Measurements from ENCODE around the gene C14orf132. TPM values are rescaled to one million over a fixed set of nuclear protein-coding genes. Genes with fewer than 3 reads are reported as not detected.

The C14orf132 gene
- total and polyA plus RNA-seq, 9 of the 15 experiments (the other 6 are each of a cell fraction or from before 2014, with no cell fraction given), result not detected

- TF ChIP-seq XRCC4 (IDR thresholded peaks at IDR 0.05; ENCODE audit: extremely low read depth, insufficient read depth, insufficient read length), result no peak
- no peak for TF ChIP-seq PML (IDR thresholded peaks at IDR 0.05; ENCODE audit: low read length)
- TF ChIP-seq CTCFL (IDR thresholded peaks at IDR 0.05; ENCODE audit: borderline replicate concordance, insufficient read depth, low read depth, low read length, poor library complexity, severe bottlenecking), result no peak
- TF ChIP-seq BRCA1 (IDR thresholded peaks at IDR 0.05), result no peak
- TF ChIP-seq BRCA1 (CRISPR knock-in tag; IDR thresholded peaks at IDR 0.05), result no peak
Observed at GRCh38 chr14:96102081-96102856, 63.1 kb downstream of the C14orf132 start (continued).

GRCh38 chr14:96103075-96103474, 63.9 kb downstream of the C14orf132 start:
- CTCF ChIA-PET (ENCODE audit: low intra/inter-chr PET ratio), result no interaction called here
- H3K4me1 ChIP-seq (replicated peaks in 1 of 2; ENCODE audit: control insufficient read depth in 2 of 2, insufficient read depth in 2 of 2, low read length in 2 of 2), result peaks cover 0 to 3% of the 10 kb centered on the region in 2 experiments; a peak in 1 of 5 replicates

More at GRCh38 chr14:96103075-96103474, 63.9 kb downstream of the C14orf132 start:
- Histone ChIP-seq H3K4me2 (ENCODE audit: insufficient read depth, low read length) (no peak overlapping the region), H3K27me3 (ENCODE audit: control insufficient read depth in 2 of 2, insufficient read depth in 2 of 2, low read length in 2 of 2) (peaks cover 0 to 7% of the 10 kb centered on the region in 2 experiments; a peak in 1 of 5 replicates), H4K20me1 (replicated peaks; ENCODE audit: control insufficient read depth, insufficient read depth, low read length) (no peaks in the 10 kb centered on the region), H3K27ac (ENCODE audit: extremely low read depth, low read depth, low read length) (no peak overlapping the region), H3K9ac (ENCODE audit: insufficient read depth in 1 of 2, low read depth in 2 of 2, low read length in 2 of 2) (no peak overlapping the region), H2AFZ (ENCODE audit: low read depth, low read length) (no peak overlapping the region), H3K9me3 (replicated peaks; ENCODE audit: control insufficient read depth, insufficient read depth, low read depth, low read length) (no peaks in the 10 kb centered on the region), H3K36me3 (ENCODE audit: control insufficient read depth, insufficient read depth, low read length) (no peaks in the 10 kb centered on the region), H3K4me3 (no peak overlapping the region), H3K9me1 (ENCODE audit: control insufficient read depth, insufficient read depth, low read length) (no peaks in the 10 kb centered on the region), H3K79me2 (ENCODE audit: control insufficient read depth, insufficient read depth, low read length) (no peaks in the 10 kb centered on the region)
- no peak for ATAC-seq
- intact Hi-C loops (cut with micrococcal nuclease) (no loop called here), in situ Hi-C loops (cut with MboI) (loop anchor here (10.0 kb wide), 1 partner anchor 342 kb away; no protein-coding TSS in a partner anchor)
- TF ChIP-seq CREBBP (IDR thresholded peaks at IDR 0.05; ENCODE audit: low read depth, low read length), result no peak
- peak; percentile 87 for TF ChIP-seq ZBTB40 (IDR thresholded peaks at IDR 0.05)
- no peak for TF ChIP-seq ZBTB40 (CRISPR knock-in tag; IDR thresholded peaks at IDR 0.05)
- no peak for DNase-seq (ENCODE audit: extremely low read depth in 1 of 4, low spot score in 3 of 4)
- no peak for FAIRE-seq
- POLR2A ChIA-PET, result interaction anchor here (0.5 kb wide), 1 partner anchor 882 kb away, joined by 3 read pairs; no protein-coding TSS in a partner anchor
- no TSS peak for BruUV-seq (replicated peaks)
- WGBS (ENCODE audit: insufficient coverage, low coverage, missing lambda C conversion rate), result 0% methylated on average over 2 of the region's 2 CpGs
